Right lobe of liver (tissue), 4 donors: Measurements from ENCODE around the gene TRA2A.

Source experiments
- CTCF ChIP-seq, 4 donors: fragments of 200-600 bp in 3 of 4; fragments of 450-650 bp in 1 of 4; IDR thresholded peaks; one replicate each; pipeline versions ENCODE4 v1.5.1 to v1.8.0; 2016 to 2022; ENCODE audit warnings: antibody characterized with exemption in 4 of 4, mild to moderate bottlenecking in 2 of 4
- POLR2A ChIP-seq: fragments of 450-650 bp; IDR thresholded peaks from one replicate; pipeline ENCODE4 v1.6.1; 2017; ENCODE audit warnings: antibody characterized with exemption, mild to moderate bottlenecking
- donor health status: DM: no; HTN: no; CAD: no.
- donor health status: DM: no; HTN: no; CAD: no.
- donor health status: DM: no; HTN: yes; CAD: no.

GRCh38 chr7:23482686-23483085 is 49.1 kb downstream of the TRA2A start:
- TF ChIP-seq CTCF (IDR thresholded peaks at IDR 0.05), result no peak
- no peak for TF ChIP-seq POLR2A
